ENCODE data around the gene SLC1A3.
"Not testable (repeated sequence)": the region's sequence is repeated elsewhere in the genome, so short reads cannot be mapped to it uniquely, and the experiment has no call there.

The SLC1A3 gene

DNA sequence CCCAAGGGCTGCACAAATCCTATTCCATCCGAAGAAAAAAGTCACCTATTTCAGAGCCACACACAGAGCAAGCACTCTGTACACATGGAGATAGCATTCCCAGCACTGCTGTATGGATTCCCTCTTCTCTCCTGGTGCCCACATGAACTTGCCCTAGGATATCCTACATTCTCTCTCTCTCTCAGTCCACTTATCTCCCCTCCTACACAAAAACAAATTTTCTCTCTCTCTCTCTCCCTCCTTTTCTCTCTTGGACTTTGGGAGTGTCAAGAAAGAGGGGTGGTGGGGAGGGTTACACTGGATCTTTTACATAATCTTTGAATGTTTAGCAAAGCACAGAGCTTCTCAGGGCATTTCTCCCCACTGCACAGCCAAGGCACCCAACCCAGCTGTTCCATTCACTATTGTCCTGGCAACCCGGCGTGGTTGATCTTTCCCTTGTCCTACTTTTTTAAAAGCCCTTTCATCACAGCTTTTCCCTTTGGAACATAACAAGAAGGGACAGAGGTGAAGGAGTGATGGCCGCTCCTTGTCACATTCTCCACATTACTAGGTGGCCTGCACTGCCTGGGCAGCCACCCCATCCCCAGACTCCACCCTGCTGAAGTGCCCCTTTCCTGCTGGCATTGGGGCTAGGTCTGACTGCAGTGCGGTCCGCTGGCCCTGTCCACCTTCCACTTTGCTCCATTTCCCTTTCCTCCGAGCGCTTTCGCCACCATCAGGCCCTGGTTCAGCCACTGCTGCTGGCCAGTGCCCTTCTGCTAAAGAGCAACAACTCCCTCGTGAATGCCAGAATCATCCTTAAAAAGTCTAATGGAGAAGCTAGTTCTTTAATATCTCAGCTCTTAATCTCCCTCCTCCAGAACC is 22.2 kb upstream of the SLC1A3 start:
- Histone ChIP-seq H3K9me3 (no peaks in the 10 kb centered on the region), H3K4me1 (no peaks in the 10 kb centered on the region), H3K27me3 (0 out of 2 replicates have a peak, but pooled peaks cover 3% of the 10 kb centered on the region), H3K36me3 (no peaks in the 10 kb centered on the region), H3K4me3 (ENCODE audit: low read depth, low read length) (no peak overlapping the region)
- TF ChIP-seq, protein P1, sequence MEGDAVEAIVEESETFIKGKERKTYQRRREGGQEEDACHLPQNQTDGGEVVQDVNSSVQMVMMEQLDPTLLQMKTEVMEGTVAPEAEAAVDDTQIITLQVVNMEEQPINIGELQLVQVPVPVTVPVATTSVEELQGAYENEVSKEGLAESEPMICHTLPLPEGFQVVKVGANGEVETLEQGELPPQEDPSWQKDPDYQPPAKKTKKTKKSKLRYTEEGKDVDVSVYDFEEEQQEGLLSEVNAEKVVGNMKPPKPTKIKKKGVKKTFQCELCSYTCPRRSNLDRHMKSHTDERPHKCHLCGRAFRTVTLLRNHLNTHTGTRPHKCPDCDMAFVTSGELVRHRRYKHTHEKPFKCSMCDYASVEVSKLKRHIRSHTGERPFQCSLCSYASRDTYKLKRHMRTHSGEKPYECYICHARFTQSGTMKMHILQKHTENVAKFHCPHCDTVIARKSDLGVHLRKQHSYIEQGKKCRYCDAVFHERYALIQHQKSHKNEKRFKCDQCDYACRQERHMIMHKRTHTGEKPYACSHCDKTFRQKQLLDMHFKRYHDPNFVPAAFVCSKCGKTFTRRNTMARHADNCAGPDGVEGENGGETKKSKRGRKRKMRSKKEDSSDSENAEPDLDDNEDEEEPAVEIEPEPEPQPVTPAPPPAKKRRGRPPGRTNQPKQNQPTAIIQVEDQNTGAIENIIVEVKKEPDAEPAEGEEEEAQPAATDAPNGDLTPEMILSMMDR (IDR thresholded peaks at IDR 0.05; ENCODE audit: low read depth, low read length): no peak
- DNase-seq: no peak

DNA sequence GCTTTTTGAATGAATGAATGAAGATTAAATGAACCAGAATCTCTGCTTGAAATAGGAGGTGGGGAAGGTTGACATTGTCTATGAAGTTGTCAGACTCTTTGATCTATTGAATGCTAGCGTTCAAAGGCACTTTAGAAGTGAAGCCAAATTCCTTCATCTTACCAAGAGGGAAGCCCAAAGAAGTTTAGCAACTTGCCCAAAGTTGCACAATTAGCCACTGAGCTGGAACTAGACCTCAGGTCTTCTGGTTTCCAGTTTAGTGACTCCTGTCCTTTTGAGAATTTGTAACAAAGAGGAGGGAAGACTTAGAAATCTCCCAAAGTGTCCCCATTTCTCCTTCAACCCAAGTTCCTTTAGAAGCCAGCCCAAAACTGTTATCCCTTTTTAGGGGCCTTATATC is 20.7 kb upstream of the SLC1A3 start:
- Histone ChIP-seq H3K4me1 (no peaks in the 10 kb centered on the region), H3K9me3 (no peaks in the 10 kb centered on the region), H3K4me3 (ENCODE audit: low read depth, low read length) (no peak overlapping the region), H3K27me3 (0 out of 2 replicates have a peak, but pooled peaks cover 3% of the 10 kb centered on the region), H3K36me3 (no peaks in the 10 kb centered on the region)
- DNase-seq: no peak
- TF ChIP-seq, protein P1 (IDR thresholded peaks at IDR 0.05; ENCODE audit: low read depth, low read length): no peak

DNA sequence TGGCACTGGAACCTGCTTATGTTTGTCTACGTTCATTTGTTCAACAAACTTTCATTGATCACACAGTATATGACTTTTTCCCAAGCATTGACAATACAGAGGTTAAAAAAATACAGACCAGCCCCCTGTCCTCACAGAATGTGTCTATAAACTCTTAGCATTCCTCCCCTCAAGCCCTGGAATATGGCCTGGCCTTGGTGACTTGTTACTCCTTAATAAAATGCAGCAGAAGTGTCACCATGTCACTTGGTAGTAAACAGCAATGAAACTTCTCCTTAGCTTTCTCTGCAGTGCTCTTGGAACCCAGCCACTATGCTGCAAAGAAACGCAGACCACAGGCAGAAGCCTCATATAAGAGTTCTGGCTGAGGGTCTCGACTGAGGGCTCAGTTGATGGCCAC is 19.1 kb upstream of the SLC1A3 start:
- Histone ChIP-seq H3K9me3 (no peaks in the 10 kb centered on the region), H3K36me3 (no peaks in the 10 kb centered on the region), H3K27me3 (0 out of 2 replicates have a peak, but pooled peaks cover 3% of the 10 kb centered on the region), H3K4me1 (no peaks in the 10 kb centered on the region), H3K4me3 (ENCODE audit: low read depth, low read length) (no peak overlapping the region)
- TF ChIP-seq, protein P1 (IDR thresholded peaks at IDR 0.05; ENCODE audit: low read depth, low read length): no peak
- no peak for DNase-seq

DNA sequence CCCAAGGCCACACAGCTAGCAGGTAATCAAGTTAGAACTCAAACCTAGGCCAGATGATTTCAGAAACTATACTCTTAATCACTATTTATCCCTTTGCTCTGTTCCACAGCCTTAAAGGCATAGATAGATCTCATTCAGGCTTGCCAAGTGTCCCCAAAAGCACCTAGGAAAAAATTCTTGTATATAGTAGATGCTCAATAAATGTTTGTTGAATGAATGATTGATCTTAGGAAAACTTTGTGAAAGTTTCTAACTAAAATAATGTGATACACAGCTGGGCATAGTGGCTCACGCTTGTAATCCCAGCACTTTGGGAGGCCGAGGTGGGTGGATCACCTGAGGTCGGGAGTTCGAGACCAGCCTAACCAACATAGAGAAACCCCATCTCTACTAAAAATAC is 16.7 kb upstream of the SLC1A3 start:
- H3K4me1 ChIP-seq; DNase-seq; H3K27me3 ChIP-seq; H3K9me3 ChIP-seq; H3K4me3 ChIP-seq (ENCODE audit: low read depth, low read length); H3K36me3 ChIP-seq: not testable (repeated sequence)

DNA sequence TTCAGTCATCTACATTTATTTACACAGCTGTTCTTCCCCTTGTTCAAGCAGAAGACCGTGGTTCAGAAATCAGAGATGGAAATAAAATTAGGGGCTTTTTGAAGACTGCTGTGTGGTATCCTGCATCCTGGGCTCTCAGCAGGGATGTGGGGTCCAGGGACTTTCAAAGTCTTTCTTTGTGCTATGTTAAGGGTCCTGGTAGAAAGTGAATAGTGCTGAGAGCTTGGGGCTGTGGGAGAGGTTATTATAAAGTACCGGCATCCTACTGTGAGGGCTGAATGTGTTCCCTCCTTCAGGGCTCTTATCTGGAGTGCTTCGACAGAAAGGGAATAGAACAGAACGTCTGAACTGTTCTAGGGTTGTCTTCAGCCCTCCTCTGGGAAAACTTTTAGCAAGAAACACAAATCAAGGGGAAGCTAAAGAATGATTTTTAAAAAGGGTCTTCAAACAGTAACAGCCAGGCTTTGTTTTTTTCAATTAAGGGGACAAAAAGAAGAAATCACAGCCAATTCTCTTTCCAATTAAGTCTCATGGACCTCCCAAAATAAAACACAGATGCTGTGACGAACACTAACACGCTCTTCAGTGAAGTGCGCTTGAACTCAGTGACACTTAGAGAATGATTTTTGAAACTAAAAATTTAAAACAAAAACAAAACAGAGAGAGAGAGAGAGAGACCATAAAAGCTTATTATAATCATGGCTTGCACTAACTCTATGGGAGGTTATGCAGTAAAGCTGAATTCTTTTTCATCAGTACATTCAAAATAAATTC is 15.7 kb upstream of the SLC1A3 start:
- H3K36me3 ChIP-seq: no peaks in the 10 kb centered on the region
- TF ChIP-seq, protein P1 (IDR thresholded peaks at IDR 0.05; ENCODE audit: low read depth, low read length): no peak
- no peak for DNase-seq
- no peaks in the 10 kb centered on the region for H3K4me1 ChIP-seq
- no peaks in the 10 kb centered on the region for H3K9me3 ChIP-seq
- no peak overlapping the region for H3K4me3 ChIP-seq (ENCODE audit: low read depth, low read length)
- no peaks in the 10 kb centered on the region for H3K27me3 ChIP-seq

DNA sequence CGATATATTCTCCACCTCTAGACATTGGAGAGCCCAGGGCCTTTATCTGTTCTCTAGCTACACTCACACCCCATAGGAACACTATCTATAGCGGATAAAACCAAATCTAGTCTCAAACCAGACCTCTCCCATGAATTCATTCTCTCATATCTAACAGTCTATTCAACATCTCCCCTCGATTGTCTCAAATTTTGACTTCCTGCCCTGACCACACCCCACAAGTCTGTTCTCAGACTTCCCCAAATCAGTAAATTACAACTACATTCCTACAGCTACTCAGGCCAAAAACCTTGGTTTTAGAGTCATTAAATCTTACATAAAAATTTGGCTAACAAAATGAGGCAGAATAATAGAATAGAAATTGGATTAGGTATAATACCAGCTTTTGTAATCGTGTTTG is 12.5 kb upstream of the SLC1A3 start:
- TF ChIP-seq, protein P1 (IDR thresholded peaks at IDR 0.05; ENCODE audit: low read depth, low read length): no peak
- Histone ChIP-seq H3K9me3 (no peaks in the 10 kb centered on the region), H3K36me3 (no peaks in the 10 kb centered on the region), H3K4me1 (no peaks in the 10 kb centered on the region), H3K27me3 (no peaks in the 10 kb centered on the region), H3K4me3 (ENCODE audit: low read depth, low read length) (no peak overlapping the region)
- no peak for DNase-seq
